Activated CD4-positive, alpha-beta T cell treated with anti-CD3 and anti-CD28 coated beads, Interleukin-2, amount 10 ng/mL, durations not matched to agents 24 days and 14 days (primary cell): ENCODE data around the gene TMEM127. TPM values are rescaled to one million over a fixed set of nuclear protein-coding genes. Genes with fewer than 3 reads are reported as not detected.
A peak's percentile ranks its signal among the peaks of the same experiment; 100 is the strongest.
"Not testable (repeated sequence)": the region's sequence is repeated elsewhere in the genome, so short reads cannot be mapped to it uniquely, and the experiment has no call there.

Experiments used
- DNase-seq: peaks from one replicate; pipeline ENCODE4 v3.0.0; 2022
- H3K27ac Mint-ChIP-seq: one replicate; pipeline ENCODE4 v1.8.0; 2022; ENCODE audit warnings: mild to moderate bottlenecking, mixed read lengths
- H3K27me3 Mint-ChIP-seq: one replicate; pipeline ENCODE4 v1.8.0; 2022; ENCODE audit warnings: mixed read lengths
- H3K36me3 Mint-ChIP-seq: one replicate; pipeline ENCODE4 v1.8.0; 2022; ENCODE audit warnings: low read depth, mild to moderate bottlenecking, mixed read lengths
- H3K4me1 Mint-ChIP-seq: one replicate; pipeline ENCODE4 v1.8.0; 2021; ENCODE audit warnings: mixed read lengths
- H3K4me3 Mint-ChIP-seq: one replicate; pipeline ENCODE4 v1.8.0; 2022; ENCODE audit warnings: mild to moderate bottlenecking, moderate library complexity, mixed read lengths
- H3K9me3 Mint-ChIP-seq: one replicate; pipeline ENCODE4 v1.8.0; 2021; ENCODE audit warnings: mixed read lengths
- intact Hi-C: fragments of 100-400 bp; cut with micrococcal nuclease; formaldehyde crosslinking; loops from one replicate; pipeline ENCODE4 v1.15.1; 2023
- total RNA-seq: library from RNA; stranded (reverse); gene quantifications from 2 replicates; pipeline ENCODE4 v1.2.3, GENCODE V29; 2022

The TMEM127 gene
- total RNA-seq, 1 donor from 2014 or later: 31.6 TPM

DNA sequence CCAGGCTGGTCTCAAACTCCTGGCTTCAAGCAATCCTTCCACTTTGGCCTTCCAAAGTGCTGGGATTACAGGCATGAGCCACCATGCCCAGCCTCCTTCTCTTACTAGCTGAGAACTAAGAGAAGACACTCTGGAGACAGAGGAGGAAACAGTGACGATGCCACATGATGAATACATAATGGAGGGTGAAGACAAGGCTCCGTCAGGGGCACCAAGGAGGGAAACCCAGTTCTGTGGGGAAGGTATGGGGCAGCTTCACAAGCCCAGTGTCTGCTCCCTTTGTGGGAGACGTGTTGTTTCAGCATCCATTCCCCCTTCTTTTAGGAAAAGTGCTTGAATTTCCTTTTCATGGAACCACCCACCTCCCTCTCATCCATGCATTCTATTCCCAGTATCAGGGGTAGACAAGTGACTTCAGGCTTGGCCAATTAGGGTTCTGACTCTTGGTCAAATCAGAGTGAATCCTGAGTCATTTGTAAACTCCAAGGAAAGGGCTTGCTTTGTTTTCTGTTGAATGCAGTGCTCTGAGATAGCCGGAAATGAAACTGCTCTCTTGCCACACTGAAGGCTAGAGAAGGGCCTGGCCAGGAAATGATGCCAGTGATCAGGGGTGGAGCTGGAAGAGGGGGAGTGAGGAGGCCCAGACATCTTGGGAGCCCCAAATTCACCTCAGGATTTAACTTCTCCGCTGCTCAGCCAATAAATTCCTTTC is 23.7 kb downstream of the TMEM127 start:
- peak overlapping the region; percentile 93 for H3K27ac Mint-ChIP-seq
- intact Hi-C loops: loop anchor here (1.0 to 2.0 kb wide), 2 partner anchors 24 to 33 kb away; partner anchors contain the start of genes CIAO1 and STARD7
- peaks cover 22% of the 10 kb centered on the region for H3K36me3 Mint-ChIP-seq
- H3K4me3 Mint-ChIP-seq: peak overlapping the region; percentile 69
- peak; percentile 89 for DNase-seq
- peaks cover 9% of the 10 kb centered on the region for H3K9me3 Mint-ChIP-seq
- H3K27me3 Mint-ChIP-seq: no peaks in the 10 kb centered on the region
- H3K4me1 Mint-ChIP-seq: peaks cover 45% of the 10 kb centered on the region

DNA sequence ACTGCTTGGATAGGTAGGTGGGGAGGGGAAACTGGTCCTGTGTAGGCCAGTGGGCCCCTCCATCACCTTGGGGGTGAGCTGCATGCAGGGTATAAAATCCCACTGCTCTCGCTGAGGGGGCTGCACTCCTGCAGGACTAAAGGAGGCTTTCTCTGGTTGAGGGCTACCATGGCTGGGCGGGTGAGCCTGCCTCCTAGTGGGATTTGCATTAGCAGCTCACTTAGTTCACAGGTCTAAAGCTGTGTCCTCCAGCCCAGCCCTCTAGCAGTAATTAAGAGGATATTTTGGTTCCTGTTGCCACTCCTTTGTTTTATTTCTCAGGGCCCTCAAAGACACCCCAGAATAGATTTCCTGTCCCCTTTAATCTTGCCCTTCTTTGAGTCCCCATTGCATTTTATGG is 24.6 kb downstream of the TMEM127 start:
- peak overlapping the region; percentile 93 for H3K27ac Mint-ChIP-seq
- H3K36me3 Mint-ChIP-seq: peaks cover 22% of the 10 kb centered on the region
- no peaks in the 10 kb centered on the region for H3K27me3 Mint-ChIP-seq
- intact Hi-C loops: no loop called here
- H3K9me3 Mint-ChIP-seq: peaks cover 9% of the 10 kb centered on the region
- DNase-seq: no peak
- peaks cover 39% of the 10 kb centered on the region for H3K4me1 Mint-ChIP-seq
- peak overlapping the region; percentile 69 for H3K4me3 Mint-ChIP-seq

DNA sequence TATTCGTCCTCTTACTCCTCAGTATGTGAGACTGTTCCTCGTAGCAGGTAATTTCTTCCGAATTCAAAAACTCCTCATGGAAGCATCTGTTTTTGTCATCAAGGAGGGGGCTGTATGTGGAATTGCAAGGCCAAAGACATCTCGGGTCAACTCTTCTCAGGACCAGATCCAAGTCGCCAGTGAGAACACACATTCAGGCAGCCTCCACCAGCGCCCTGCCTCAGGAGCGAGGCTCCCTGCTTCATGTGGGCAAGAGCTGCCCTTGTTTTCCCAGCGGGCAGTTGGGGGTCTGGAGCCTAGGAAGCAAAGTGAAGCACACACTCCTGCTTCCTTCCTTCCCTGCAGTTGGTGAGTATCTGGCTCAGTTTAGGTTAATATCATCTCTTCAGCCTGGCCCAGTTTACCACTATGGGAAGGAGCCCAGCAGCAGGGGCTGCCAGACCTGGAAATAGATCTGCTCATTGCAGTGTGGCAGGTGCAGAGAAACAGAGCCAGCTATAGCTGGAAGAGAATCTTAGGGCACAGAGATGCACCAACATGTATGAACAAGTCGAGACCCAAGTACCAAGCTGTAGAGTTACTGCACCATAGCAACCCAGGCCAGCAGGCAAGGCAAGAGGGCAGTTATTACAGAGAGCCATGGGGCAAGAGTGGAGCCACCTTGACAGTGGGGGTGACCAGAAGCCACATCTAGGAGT is 25.3 kb downstream of the TMEM127 start:
- no peak overlapping the region for H3K4me3 Mint-ChIP-seq
- H3K4me1 Mint-ChIP-seq: peaks cover 31% of the 10 kb centered on the region
- H3K9me3 Mint-ChIP-seq: peaks cover 2% of the 10 kb centered on the region
- peak overlapping the region; percentile 53 for H3K27ac Mint-ChIP-seq
- intact Hi-C loops: no loop called here
- no peaks in the 10 kb centered on the region for H3K27me3 Mint-ChIP-seq
- peaks cover 14% of the 10 kb centered on the region for H3K36me3 Mint-ChIP-seq
- DNase-seq: no peak

DNA sequence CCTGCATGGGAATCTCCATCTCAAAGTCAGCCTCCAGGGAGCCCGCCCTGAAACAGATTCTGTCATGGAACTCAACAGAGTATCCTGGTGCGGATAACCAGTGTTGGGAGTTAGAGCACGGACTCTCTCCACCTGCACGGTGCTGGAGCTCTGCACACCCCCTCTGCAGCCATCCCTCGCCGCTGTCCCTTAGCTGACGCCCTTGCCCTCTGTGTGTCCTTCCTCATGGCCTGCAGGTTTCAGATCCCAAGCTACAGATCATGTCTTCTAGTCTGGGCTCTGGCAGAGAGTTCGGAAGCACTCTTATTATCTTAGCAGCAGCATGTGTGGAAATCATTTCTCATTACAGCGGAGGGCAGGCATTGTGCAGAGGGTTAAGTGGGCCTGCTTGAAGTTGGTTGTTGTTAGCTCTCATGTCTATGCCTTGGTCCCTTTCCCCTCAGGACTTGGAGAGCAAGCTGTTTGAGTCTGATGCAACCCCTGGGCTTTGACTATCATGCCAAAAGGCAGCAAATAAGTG is 26.0 kb downstream of the TMEM127 start:
- H3K27me3 Mint-ChIP-seq: no peaks in the 10 kb centered on the region
- peak overlapping the region; percentile 66 for H3K27ac Mint-ChIP-seq
- peaks cover 29% of the 10 kb centered on the region for H3K4me1 Mint-ChIP-seq
- H3K9me3 Mint-ChIP-seq: no peaks in the 10 kb centered on the region
- DNase-seq: no peak
- intact Hi-C loops: no loop called here
- H3K4me3 Mint-ChIP-seq: no peak overlapping the region
- H3K36me3 Mint-ChIP-seq: peaks cover 11% of the 10 kb centered on the region

DNA sequence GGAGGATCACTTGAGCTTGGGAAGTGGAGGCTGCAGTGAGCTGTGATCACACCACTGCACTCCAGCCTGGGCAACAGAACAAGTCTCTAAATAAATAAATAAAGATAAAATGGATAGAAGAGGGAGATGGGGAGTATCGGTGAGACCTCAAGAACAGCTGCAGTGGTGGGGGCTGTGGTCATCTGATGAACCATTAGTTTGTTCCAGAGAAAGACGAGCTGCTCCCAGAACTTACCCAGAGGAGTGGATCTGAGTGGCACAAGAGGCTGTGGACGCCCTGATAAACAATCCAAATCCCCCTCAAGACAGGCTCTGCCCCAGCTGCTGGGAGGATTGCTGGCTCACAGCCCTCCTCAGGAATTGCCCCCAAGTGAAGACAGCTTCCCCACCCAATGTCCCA is 26.7 kb downstream of the TMEM127 start:
- peaks cover 7% of the 10 kb centered on the region for H3K36me3 Mint-ChIP-seq
- no peak for DNase-seq
- intact Hi-C loops: no loop called here
- no peak overlapping the region for H3K27ac Mint-ChIP-seq
- H3K4me1 Mint-ChIP-seq: peaks cover 28% of the 10 kb centered on the region
- H3K9me3 Mint-ChIP-seq: no peaks in the 10 kb centered on the region
- H3K4me3 Mint-ChIP-seq: no peak overlapping the region
- no peaks in the 10 kb centered on the region for H3K27me3 Mint-ChIP-seq

DNA sequence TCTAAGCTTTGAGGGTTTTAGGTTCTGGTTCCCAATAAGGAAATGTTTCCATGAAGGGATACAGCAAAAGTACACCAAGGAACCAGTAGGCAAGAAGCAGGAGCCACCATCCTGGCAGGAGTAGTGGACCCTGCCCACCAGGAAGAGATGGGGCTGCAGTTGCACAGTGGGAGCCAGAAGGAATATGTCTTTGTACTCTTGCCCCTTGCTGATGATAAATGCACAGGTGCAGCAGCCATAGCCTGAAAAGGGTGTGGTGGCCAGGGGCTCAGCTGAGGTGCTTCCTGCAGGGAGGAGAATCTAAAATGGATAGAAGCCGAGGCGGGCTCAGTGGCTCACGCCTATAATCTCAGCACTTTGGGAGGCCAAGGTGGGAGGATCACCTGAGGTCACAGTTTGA is 27.5 kb downstream of the TMEM127 start:
- H3K36me3 Mint-ChIP-seq: peaks cover 5% of the 10 kb centered on the region
- no peak for DNase-seq
- H3K4me1 Mint-ChIP-seq: peaks cover 27% of the 10 kb centered on the region
- intact Hi-C loops: no loop called here
- no peaks in the 10 kb centered on the region for H3K27me3 Mint-ChIP-seq
- H3K27ac Mint-ChIP-seq: no peak overlapping the region
- H3K4me3 Mint-ChIP-seq: no peak overlapping the region
- H3K9me3 Mint-ChIP-seq: no peaks in the 10 kb centered on the region

DNA sequence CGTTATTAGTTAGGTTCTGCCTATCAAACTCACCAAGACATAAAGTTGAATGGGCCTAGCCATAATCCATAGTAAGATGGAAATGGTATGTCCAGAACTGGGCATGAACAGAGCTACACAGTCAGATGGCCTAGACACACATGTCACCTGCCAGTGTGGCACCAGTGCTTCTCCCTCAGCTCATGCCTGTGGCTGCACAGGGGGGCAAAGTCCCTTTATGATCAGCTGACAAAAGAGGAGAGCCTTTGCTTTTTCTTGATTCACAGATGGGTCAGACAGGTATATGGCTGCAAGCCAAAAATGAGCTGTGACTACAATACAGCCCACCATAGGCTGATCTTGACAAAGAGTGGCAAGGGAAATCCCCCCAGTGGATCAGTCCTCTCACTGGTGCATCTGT is 28.9 kb downstream of the TMEM127 start:
- Mint-ChIP-seq H3K4me1 (peaks cover 14% of the 10 kb centered on the region), H3K27me3 (no peaks in the 10 kb centered on the region), H3K36me3 (no peaks in the 10 kb centered on the region), H3K27ac (no peak overlapping the region), H3K9me3 (no peaks in the 10 kb centered on the region), H3K4me3 (no peak overlapping the region)
- no peak for DNase-seq
- intact Hi-C loops: no loop called here

DNA sequence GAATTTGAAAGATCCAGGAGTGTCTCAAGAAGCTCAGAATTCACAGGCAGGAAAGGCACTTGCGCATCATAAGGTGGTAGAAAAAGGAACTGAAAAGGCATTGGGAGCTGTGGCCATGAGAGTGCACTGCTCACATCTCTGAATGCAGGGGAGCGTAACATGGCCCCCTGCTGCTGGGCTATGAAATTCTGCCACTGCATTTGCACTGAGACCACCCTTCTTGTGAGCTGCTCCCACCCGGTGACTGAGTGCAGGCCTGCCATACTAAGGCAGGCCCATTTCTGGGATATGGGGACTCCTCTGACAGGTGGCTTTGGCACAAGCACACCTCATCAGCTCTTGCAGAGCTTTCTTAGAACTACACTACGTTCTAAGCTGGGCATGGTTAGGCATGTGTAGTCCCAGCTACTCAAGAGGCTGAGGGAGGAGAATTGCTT is 31.9 kb downstream of the TMEM127 start:
- Mint-ChIP-seq H3K9me3 (no peaks in the 10 kb centered on the region), H3K27me3 (no peaks in the 10 kb centered on the region), H3K36me3 (no peaks in the 10 kb centered on the region), H3K4me1 (no peaks in the 10 kb centered on the region), H3K27ac (no peak overlapping the region), H3K4me3 (no peak overlapping the region)
- DNase-seq: no peak
- intact Hi-C loops: no loop called here

DNA sequence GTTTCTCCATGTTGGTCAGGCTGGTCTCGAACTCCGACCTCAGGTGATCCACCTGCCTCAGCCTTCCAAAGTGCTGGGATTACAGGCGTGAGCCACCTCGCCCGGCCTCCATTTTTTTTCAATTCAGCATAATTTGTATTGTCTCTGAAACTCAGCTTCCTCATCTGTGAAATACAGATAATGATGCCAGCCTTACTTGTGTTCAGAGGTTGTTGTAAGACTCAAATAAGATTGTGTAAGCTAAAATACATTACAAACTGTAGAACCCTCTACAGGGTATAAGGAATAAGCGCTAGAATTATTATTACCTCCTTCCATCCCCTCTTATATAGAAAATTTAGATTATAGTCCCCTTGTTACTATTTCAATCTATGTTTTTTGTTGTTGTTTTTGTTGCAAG is 32.4 kb downstream of the TMEM127 start:
- intact Hi-C loops: no loop called here
- Mint-ChIP-seq H3K36me3 (no peaks in the 10 kb centered on the region), H3K27ac (no peak overlapping the region), H3K4me1 (no peaks in the 10 kb centered on the region), H3K27me3 (no peaks in the 10 kb centered on the region), H3K9me3 (no peaks in the 10 kb centered on the region), H3K4me3 (no peak overlapping the region)
- no peak for DNase-seq

DNA sequence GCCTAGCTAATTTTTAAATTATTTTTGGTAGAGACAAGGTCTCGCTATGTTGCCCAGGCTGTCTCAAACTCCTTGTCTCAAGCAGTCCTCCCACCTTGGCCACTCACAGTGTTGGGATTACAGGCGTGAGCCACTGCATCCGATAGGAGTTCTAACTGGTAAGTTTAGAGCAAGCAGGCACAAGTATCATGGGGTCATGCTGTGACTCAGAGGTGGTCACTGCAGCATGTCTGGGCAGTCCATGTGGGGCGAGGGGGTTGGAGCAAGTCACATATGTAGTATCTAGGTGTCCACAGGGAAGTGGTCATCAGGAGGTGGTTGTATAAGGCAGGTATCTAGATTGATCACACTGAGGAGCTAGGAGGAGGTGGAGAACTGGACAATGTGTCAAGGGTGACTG is 34.5 kb downstream of the TMEM127 start:
- Mint-ChIP-seq H3K9me3 (no peaks in the 10 kb centered on the region), H3K4me3 (no peak overlapping the region), H3K4me1 (no peaks in the 10 kb centered on the region), H3K27ac (no peak overlapping the region), H3K36me3 (no peaks in the 10 kb centered on the region), H3K27me3 (no peaks in the 10 kb centered on the region)
- DNase-seq: no peak
- intact Hi-C loops: no loop called here

DNA sequence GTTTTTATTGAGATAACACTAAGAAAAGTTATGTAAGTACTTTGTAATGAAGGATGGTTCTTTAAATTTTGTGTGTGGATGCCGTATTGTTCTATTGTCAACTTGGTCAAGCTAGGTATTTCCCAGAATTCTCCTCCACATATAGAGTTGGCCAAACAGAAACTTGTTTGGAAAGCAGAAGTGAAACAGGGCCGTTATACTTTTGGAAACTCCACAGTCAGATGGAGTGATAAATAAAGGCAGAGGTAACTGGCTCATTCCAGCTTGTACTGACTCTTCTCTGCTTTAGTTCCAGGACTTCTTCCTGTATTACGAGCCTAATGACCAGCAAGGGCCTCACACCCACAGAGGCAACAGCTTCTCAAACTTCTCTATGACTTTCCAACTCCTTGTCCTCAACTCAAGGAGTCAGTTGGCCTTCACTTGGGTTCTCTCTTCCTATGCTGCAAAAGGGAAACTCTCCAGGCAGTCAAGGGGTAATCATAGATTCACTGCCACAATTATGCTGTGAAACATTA is 40.7 kb downstream of the TMEM127 start:
- Mint-ChIP-seq H3K4me3 (no peak overlapping the region), H3K4me1 (peaks cover 10% of the 10 kb centered on the region), H3K27ac (peak overlapping the region; percentile 72), H3K36me3 (no peaks in the 10 kb centered on the region), H3K9me3 (no peaks in the 10 kb centered on the region), H3K27me3 (no peaks in the 10 kb centered on the region)
- no peak for DNase-seq
- intact Hi-C loops: no loop called here

DNA sequence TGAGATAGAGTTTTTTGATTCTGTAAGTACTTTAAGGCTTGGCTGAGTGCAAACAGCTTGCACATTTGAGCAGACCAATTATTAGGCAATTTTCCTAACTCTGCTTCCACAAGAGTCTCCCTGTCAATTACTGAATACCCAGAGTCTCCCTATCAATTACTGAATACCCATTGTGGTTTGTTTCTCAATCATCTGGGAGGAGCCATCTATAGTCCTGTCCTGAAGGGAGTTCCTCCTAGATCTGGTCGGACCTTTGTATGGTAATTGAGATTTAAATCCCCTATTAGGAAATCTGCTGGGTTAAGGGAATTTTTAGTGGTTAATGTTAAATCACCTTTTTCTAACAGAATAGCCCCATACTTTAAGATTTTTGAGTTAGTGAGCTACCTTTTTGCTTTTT is 44.7 kb downstream of the TMEM127 start:
- H3K4me1 Mint-ChIP-seq, H3K27ac Mint-ChIP-seq, H3K9me3 Mint-ChIP-seq: not testable (repeated sequence)

DNA sequence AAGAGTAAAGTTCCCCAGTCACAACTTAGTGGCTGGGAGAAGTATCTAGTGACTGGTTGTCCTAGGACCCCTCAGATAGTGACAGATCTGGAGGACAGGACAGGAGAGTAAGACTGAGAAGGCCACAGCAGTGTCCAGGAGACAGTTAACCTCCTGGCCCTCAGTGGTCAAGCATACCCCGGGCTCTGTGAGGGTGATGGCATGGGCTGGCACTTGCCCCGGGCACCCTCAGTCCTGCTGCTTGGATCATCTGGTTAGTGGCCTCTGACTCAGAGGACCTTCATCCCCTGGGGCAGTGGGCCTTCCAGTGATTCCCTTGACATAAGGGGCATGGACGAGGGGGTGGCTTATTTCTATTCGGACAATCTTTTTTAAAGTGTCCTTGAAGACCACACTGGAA is 45.8 kb downstream of the TMEM127 start:
- H3K27ac Mint-ChIP-seq, H3K36me3 Mint-ChIP-seq, H3K9me3 Mint-ChIP-seq, intact Hi-C loops, H3K4me3 Mint-ChIP-seq, DNase-seq, H3K4me1 Mint-ChIP-seq, H3K27me3 Mint-ChIP-seq: not testable (repeated sequence)

More for the DNA sequence above, 44.7 kb downstream of the TMEM127 start:
- H3K36me3 Mint-ChIP-seq, intact Hi-C loops, H3K27me3 Mint-ChIP-seq, H3K4me3 Mint-ChIP-seq, DNase-seq: not testable (repeated sequence)

DNA sequence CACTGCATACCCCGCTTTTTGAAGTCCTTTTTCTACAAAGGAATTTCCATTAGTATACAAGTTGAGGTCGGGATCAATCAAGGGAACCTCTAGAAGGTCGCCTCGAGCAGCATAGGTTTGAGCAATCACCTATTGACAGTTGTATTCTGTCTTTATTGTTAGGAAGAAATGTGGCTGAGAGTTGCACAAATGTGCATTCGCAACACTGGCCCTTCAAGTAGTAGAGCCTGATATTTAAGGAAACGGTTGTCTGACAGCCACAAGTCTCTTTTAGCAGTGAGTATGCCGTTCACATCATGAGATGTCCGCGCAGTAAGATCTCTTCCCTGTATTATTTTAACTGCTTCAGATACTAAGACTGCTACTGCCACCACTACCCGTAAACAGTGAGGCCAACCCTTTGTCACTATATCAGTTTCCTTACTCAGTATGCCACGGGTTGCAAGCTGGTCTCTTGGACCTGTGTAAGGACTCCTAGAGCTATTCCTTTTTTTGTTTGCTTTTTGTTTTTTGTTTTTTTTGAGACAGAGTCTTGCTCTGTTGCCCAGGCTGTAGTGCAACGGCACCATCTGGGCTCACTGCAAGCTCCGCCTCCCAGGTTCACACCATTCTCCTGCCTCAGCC is 47.2 kb downstream of the TMEM127 start:
- intact Hi-C loops: no loop called here
- H3K27ac Mint-ChIP-seq: no peak overlapping the region
- no peaks in the 10 kb centered on the region for H3K9me3 Mint-ChIP-seq
- H3K4me3 Mint-ChIP-seq: no peak overlapping the region
- no peaks in the 10 kb centered on the region for H3K36me3 Mint-ChIP-seq
- DNase-seq: no peak
- no peaks in the 10 kb centered on the region for H3K27me3 Mint-ChIP-seq
- H3K4me1 Mint-ChIP-seq: no peaks in the 10 kb centered on the region
